Dedifferentiated amniotic fluid mesenchymal stem cell (primary cell): ENCODE data around the gene ERC2.
A peak's percentile ranks its signal among the peaks of the same experiment; 100 is the strongest.
"Not testable (repeated sequence)": the region's sequence is repeated elsewhere in the genome, so short reads cannot be mapped to it uniquely, and the experiment has no call there.

Experiments
- DNase-seq: peaks from one replicate; pipeline ENCODE4 v3.0.0-alpha.2; 2016; ENCODE audit errors: extremely low spot score

Gene ERC2

GRCh38 chr3:55526332-55527030, 941.8 kb downstream of the ERC2 start:
- DNase-seq = no peak

DNA sequence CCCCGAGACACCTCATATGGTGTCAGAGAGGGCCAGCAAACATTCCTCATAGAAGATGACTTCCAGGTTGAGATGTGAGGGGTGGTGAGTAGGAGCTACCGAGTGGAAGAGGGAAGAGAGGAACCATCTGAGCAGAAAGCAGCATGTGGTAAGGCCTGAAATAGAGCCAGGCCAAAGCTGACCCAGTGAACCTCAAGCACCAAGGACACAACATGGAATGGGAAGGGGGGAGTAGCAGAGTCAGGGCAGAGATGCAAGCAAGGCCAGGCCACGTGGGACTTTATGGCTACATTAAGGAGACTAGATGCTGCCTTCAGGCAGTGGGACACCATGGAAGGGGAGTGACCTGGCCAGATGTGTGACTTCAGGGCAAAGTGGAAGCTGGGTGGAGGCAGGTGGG, 942.8 kb downstream of the ERC2 start:
- no peak for DNase-seq

GRCh38 chr3:55524565-55525244, 943.6 kb downstream of the ERC2 start:
- DNase-seq = peak; percentile 49

DNA sequence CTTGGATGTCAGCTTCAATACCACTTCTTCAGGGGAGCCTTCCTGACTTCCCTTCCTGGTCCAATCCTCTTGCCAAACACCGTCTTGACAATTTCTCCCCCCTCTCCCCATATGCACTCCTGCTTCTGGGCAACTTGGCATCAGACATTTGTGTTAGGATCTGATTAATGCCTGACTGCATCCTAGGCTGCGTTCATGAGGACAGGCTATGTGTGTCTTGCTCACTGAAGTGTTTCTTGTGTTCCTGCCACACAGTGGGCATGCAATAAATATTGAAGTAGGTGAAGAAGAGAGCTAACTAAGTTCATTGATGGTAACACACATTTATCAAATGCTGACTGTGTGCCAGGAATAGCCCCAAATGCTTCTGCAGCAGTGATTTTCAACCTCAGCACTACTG, 944.8 kb downstream of the ERC2 start:
- no peak for DNase-seq

- no peak for DNase-seq
Observed at GRCh38 chr3:55521738-55522421, 946.4 kb downstream of the ERC2 start.

DNA sequence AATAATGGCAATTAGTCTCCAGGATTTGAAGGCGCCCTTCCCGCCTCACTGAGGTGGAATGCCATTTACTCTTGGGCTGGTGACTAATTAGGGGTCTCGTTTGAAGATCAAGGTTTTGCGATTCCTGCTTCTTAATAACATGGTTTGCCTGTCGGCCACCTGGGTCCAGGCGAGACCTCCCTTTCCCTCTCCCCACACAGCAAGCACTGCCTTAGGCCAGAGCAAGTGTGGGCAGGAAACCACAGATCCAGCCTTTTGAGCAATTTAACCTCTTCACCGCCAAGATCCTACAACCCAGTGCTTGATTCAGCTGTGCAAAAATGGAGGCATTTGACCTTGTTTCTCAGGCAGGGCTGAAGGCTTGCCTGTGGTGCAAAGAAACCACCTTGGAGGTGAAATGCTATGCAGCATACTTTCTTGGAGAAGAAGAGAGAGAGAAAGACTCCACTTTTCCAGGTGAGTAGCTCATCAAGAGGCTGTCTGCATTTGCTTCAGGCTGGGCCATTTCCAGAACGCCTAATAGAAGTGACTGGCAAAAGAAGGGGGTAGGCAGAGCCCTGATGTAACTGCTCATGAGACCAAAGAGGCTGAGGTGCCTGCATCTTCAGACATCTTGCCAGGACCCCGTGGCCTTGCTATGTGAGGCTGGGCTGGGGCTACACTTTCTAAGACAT, 947.1 kb downstream of the ERC2 start:
- no peak for DNase-seq

DNA sequence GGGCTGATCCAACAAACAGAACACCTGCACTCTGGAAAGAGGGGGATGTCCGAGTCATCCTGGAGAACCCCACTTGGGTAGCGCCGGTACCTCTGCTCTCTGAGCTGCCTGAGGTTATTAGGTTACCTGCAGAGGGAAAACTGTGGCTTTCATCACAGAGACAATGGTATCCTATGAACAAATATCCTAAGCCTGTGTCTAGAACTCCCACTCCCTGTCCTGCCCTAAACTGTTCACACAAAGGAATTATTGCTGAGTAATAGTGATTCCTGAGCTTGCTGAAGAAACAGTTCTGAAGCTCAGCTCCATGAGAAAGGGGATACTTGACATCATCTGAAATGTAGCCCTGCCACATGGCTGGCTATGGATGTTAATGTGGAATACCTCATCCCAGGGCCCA, 949.2 kb downstream of the ERC2 start:
- peak; percentile 53 for DNase-seq

- DNase-seq = no peak
Observed at GRCh38 chr3:55518451-55518850, 949.8 kb downstream of the ERC2 start.

GRCh38 chr3:55516392-55517030, 951.8 kb downstream of the ERC2 start:
- no peak for DNase-seq

DNA sequence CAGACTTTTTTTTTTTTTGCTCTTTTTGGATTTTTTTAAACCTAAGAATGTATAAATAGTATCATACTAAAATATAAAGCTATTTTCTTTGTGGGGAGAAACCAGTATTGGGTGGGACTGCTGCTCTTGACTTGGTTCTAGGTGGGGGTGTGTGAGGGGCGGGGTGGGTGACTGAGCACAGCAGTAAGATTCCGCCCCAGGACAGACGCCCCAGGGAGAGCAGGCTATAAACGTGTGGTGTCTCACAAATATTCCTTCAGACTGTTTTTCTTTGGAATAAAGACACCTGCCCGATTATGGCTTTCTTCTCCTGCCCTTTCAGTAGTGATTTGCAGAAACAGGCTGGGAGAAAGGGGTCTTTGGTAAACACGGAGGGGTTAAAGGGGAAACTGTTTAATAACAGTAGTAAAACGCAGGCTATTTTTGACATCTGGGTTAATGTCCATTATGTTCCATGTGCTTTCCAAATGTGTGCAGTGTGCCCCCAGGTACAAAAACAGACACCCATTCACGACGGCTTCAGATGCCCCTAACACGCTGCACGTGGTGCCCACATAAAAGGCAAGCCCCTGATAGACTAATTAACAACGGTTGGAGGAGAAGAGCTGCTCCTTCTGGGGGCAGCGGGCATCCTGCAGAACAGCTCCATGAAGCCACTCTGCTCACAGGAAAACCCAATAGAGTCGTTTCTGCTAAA, 952.6 kb downstream of the ERC2 start:
- no peak for DNase-seq

GRCh38 chr3:55514962-55515361, 953.3 kb downstream of the ERC2 start:
- no peak for DNase-seq

DNA sequence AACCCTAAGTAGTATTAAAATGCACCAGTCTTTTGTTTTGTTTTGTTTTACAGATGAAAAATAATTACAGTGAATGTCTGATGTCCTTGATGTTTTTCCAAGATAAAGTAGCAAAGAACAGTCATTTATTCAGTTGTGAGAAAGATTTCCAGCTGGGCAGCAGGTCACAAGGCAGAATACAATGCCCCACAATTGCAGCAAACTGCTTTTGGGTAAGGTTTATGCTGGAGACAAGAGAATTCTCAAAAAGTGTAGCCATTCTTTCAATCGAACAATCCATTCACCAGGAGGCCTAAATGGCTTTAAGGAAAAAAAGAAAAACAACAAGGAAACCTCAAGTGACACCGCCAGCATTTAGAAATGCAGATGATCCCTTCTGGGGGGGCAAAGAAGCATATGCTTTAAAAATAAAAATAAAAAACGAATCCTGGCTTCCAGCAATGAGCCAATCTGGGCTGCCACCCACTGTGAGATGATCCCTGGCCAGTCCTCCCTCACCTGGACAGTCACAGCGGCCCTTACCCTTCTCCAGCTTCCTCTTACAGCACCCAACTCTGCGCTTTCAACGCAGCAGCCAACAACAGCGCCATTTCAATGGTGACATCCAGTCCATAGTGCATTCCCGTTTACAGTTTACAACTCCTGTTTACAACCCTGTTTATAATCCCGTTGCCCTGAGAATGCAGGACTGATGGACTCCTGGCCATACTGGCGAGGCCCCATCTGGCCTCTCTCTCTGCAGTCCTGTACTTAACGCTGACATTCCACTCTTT, 955.5 kb downstream of the ERC2 start:
- DNase-seq = no peak

- peak; percentile 84 for DNase-seq
Observed at GRCh38 chr3:55511895-55512570, 956.2 kb downstream of the ERC2 start.

DNA sequence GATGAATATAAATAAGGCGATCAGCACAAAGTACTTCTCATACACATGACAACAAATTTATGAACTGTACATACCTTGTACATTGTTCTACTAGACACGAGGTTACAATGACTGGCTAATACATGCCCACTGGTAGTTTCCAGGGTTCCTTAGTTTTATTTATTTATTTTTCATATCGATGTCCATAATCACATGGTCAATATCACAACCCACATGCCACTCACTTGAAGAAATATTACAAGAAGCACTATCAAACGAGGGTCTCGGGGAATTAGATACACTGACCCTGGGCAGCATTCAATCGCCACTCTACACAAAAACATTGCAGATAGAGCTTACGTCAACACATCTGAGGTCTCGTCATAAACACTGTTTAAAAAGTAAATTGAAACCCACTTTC, 959.9 kb downstream of the ERC2 start:
- no peak for DNase-seq

DNA sequence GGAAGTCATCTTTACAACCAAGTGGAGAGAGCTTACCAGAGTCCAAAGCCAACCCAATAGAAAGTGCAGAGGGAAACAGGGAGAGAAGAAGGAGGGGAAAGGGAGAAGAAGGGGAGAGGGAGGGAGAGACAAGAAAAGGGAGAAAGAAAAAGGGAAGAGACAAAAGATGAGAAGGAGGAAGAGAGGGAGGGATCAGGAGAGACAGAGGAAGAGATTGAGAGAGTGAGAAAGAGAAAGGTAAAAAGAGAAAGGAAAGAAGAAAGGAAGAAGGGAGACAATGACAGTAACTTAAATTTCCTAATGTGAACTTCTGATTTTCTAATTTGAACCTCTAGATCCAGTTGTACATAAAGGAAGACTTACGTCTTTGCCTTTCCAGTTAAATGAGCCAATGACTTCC, 960.5 kb downstream of the ERC2 start:
- no peak for DNase-seq

GRCh38 chr3:55505776-55506175, 962.5 kb downstream of the ERC2 start:
- no peak for DNase-seq

GRCh38 chr3:55505102-55505501, 963.2 kb downstream of the ERC2 start:
- DNase-seq = not testable (repeated sequence)

DNA sequence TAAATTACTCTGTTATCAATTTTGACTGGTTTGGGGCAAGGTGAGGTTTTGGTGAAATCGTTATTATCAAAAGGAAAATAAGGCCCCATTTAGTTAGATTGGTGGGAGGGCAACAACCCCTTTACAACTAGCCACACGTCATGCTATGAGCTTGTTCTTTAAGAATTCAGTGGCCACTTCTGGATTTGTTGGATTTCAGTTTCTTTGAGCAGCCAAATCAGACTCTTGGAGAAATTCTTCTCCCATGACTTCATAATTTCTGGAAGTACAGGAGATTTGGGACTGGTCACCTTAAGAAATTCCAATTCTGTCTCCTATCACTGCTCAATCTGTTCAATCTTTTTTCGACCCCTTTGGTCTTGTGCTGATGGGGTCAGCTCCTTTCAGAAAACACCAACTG, 966.4 kb downstream of the ERC2 start:
- no peak for DNase-seq

- DNase-seq = no peak
Observed at GRCh38 chr3:55500555-55501330, 967.5 kb downstream of the ERC2 start.
